ENCODE measurements around the gene NKIRAS2.

Gene NKIRAS2

DNA sequence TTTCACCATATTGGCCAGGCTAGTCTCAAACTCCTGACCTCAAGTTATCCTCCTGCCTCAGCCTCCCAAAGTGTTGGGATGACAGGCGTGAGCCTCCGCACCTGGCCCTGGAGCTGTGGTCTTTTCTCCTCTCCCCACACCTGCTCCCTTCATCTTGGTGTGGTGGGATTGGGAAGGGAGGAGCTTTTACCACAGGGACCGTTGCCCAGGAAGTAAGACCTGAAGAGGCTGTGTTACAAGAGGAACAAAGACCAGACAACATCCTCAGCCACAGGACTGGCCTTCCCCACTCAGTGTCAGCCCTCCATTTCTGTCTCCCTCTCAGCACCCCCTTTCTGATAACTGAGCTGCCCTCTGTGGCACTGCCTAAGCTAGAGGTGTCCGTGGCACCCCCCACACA is 39.9 kb downstream of the NKIRAS2 start:
- DNase-seq: peak; percentile 13

DNA sequence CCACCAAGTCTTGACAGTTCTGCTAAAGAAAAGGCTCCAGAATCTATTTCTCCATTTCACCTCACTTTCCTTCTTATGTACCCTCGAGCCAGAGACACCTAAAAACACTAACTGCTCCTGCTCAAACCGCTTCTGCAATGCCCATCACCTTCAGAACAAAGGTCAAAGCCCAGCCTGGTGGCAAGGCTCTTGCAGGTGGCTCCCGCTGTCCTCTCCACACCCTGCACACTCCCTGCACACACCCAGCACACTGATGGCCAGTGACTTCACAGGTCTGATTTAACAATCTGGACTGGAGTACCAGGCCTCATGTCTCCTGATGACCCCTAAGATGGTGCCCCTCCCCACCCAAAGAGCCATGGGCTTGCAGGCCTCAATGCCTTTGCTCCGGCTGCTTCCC is 40.3 kb downstream of the NKIRAS2 start:
- no peak for DNase-seq

DNA sequence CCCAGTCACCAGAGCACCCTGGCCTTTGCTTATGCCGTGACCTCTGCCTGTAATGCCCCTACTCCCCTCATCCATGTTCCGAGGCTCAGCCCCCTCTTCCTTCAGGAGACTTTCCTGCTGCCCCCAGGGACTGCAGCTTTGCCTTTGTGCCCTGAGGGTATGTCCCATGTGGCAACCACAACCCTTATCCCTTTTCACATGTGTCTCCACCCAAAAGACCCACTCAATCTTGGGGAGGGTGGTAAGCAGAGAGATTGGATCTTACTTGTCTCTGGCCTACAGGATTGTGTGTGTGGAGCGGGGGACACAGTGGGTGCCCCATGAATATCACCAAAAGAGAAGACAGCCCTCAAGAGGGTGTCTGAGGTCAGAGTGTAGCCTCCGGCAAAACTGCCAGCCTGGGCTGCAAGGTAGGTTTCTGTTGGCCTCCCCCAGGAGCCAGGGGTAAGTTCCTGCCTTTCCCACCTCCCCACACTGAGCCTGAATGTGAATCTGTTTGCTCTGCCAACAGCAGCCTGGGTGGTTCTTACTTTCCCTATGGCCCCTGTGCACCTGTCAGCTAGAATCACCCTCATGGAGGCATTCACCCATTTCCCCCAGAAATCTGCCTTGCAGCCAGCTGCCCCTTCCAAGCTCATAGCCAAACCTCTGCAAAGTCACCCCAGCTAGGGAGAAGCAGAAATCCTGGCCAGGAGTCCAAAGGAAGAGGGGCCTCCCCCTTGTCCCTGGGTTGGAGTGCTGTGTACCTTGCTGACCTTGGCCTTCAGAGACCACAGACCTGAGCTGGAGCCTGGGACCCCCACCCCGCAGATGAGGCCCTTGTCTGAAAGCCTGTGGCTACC is 42.0 kb downstream of the NKIRAS2 start:
- DNase-seq: no peak

DNA sequence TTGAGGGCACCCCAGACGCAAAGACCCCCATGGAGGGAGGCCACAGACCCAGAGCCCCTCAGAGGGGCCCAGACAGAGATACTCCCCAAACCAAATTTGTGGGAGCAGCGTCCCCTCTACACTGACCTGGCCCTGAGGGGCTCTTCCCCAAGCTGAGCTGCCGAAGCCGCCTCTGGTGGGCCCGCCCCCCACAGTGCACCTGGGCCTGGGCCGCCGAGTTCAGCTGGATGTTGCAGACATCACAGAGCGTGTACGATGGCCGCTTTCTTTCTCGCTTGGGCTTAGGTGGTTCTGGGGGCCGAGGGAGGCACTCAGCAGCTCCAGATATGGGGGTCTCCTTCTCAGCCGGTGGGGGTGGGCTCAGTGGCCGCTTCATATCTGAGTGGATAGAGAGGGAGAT is 42.8 kb downstream of the NKIRAS2 start:
- no peak for DNase-seq

DNA sequence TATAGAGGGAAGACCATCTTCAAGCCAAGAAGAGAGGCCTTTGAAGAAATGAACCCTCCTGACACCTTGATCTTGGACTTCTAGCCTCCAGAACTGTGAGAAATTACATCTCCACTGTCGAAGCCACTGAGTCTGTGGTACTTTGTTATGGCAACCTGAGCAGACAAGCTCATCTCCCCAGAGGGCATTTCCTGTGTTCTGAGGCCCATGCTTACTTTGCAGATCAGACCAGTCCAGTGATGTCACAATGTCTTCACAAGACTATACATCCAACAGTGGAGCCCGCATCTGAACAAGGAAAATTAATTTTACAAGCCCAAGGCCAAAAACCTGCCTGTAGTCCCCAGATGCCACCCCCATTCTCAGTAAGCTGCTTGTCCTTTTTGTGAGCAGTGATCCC is 45.3 kb downstream of the NKIRAS2 start:
- DNase-seq: no peak

DNA sequence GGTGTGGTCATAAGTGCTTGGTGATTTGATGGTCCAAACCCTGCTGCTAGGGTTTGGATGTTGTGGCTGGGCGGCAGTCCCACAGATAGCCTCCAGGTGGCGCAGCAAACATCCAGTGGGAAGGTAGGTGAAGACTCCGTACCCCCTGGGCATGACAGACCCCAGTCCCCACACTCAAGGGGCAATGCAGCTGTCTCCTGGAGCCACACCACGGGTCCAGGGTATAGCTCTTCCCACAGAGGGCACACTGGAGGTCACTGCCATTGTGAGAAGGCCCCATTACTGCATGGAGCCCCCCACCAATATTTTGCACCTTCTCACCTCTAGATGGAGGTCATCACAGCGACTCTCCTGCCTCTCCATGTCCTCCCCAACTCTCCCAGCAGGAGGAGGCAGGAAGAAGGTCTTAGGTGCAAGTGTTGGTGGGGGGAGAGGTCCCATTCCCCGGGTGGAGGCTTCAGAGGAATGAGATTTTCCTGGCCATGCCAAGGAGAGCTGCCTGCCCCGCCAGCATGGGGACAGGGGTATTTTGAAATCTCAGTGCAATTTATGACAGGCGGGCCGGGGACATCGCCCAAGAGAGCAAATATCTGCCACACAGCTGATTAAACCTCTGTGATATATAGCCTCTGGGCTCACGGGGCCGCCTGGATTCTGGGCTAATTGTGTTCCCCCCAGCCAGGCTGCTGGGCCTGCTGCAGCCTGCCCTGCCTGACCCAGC is 47.6 kb downstream of the NKIRAS2 start:
- DNase-seq: peak; percentile 21

DNA sequence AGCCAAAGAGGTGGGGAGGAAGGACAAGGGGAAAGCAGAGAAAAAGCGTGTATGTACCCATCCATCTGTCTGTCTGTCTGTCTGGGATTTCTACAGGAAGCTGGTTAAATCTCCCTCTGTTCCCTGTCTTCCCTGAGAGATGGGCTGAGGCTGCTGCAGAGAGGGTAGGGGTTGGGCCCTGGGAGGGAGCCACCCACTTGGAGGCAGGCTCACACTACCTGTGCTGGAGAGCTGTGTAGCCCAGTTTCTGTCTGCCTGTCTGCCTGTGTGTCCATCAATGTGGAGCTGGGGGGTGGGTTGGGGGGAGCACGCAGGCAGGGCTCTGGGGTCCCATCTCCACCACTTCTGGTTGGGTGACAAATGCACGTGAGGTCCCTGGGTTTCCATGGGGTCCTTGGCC is 49.1 kb downstream of the NKIRAS2 start:
- no peak for DNase-seq

DNA sequence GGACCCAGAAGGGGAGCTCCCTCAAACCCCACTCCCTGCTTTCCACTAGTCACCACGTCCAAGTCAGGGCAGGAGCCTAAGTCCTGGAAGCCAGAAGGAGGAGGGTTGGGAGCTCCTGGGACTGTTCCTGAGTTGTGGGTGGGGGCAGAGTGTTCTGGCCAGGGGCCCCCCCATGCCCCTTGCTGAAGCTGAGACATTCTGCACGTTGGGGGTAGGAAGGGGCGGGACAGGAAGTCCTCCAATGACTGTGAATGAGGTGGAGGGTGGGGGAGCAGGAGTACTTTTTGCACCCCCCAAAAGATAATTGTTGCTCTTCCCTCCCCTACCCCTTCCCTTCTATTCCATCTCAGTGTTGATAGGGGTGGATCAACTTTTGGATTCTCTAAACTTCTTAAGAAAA is 51.9 kb downstream of the NKIRAS2 start:
- DNase-seq: no peak

DNA sequence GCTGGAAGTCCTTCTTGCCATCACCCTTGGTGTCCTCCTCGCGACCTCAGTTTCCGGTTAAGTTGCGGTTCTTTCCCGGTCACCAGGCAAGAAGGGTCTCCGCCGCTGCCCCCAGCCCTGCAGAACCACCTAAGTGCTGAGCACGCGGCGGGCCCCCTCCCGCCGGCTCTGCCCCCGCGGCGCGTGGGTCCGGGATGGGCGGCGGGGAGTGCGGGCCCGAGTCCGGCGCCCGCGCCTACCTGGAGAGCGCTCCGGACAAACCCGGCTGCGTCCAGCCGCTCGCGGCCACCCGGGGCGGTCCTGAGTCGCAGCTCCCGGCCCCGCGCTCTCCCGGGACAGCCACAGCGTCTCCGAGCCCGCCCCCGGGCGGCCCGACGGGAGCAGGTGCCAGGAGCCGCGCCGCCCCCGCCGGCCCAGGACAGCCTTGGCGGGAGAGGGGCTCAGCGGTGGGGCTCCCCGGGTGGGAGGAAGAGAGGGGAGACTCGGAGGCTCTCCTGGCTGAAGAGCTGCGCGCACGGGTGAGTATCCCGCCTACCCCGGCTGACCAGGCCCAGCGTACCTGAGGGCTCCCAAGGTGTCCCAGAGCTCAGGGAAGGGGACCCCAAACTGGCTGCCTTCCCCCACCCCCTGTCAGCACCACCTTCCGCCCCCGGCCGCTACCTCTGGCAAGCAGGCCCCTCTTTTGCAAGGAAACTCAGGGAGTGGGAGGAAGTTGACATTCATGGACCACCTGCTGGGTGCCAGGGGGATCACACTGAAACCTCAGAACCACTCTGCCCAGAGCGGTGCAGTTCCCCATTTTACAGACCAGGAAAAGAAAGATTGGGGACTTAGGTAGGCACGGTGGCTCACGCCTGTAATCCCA is 52.7 kb downstream of the NKIRAS2 start:
- peak; percentile 5 for DNase-seq
